IPS-15b (cell line): ENCODE data around the gene CTNND1.
A peak's percentile ranks its signal among the peaks of the same experiment; 100 is the strongest.
"Not testable (repeated sequence)": the region's sequence is repeated elsewhere in the genome, so short reads cannot be mapped to it uniquely, and the experiment has no call there.

Source experiments
- H3K27me3 ChIP-seq: one replicate; pipeline ENCODE4 v1.6.1; 2013; ENCODE audit warnings: low read length; ENCODE audit not compliant: control insufficient read depth, insufficient read depth
- H3K36me3 ChIP-seq: one replicate; pipeline ENCODE4 v1.6.1; 2013; ENCODE audit warnings: low read length; ENCODE audit not compliant: control insufficient read depth, insufficient read depth
- H3K4me1 ChIP-seq: one replicate; pipeline ENCODE4 v1.6.1; 2013; ENCODE audit warnings: mild to moderate bottlenecking, low read length; ENCODE audit not compliant: control insufficient read depth, insufficient read depth
- H3K4me3 ChIP-seq: one replicate; pipeline ENCODE4 v1.5.1; 2013; ENCODE audit warnings: low read depth, low read length
- H3K9ac ChIP-seq: one replicate; pipeline ENCODE4 v1.6.1; 2013; ENCODE audit warnings: low read depth, mild to moderate bottlenecking, low read length
- H3K9me3 ChIP-seq: one replicate; pipeline ENCODE4 v1.6.1; 2013; ENCODE audit warnings: mild to moderate bottlenecking, low read length; ENCODE audit not compliant: control insufficient read depth, insufficient read depth

Gene CTNND1

GRCh38 chr11:57761301-57762234 lies at the start of gene CTNND1:
CTNND1 (plus strand) TSS chr11:57761802; CDS start chr11:57791479, 29,677 bp downstream.
- Histone ChIP-seq H3K4me3 (peak within 1 kb of the TSS; percentile 92), H3K36me3 (no peaks in the 10 kb centered on the region), H3K4me1 (peaks cover 9% of the 10 kb centered on the region), H3K9ac (peak within 1 kb of the TSS; percentile 98), H3K27me3 (no peaks in the 10 kb centered on the region), H3K9me3 (no peaks in the 10 kb centered on the region)

- H3K9ac ChIP-seq, result peak within 1 kb of the TSS; percentile 96
- peaks cover 2% of the 10 kb centered on the region for H3K4me1 ChIP-seq
- H3K4me3 ChIP-seq, result peak within 1 kb of the TSS; percentile 89
- no peaks in the 10 kb centered on the region for H3K36me3 ChIP-seq
- H3K9me3 ChIP-seq, result no peaks in the 10 kb centered on the region
- no peaks in the 10 kb centered on the region for H3K27me3 ChIP-seq
Measured at GRCh38 chr11:57712256-57713150, 49.1 kb upstream of the CTNND1 start, which contains the start of gene TMX2. TMX2 (plus strand) TSS chr11:57712593; CDS start chr11:57712619, 26 bp downstream.

- Histone ChIP-seq H3K4me3 (peak overlapping the region; percentile 89), H3K9me3 (no peaks in the 10 kb centered on the region), H3K9ac (peak overlapping the region; percentile 96), H3K27me3 (no peaks in the 10 kb centered on the region), H3K36me3 (no peaks in the 10 kb centered on the region), H3K4me1 (peaks cover 2% of the 10 kb centered on the region)
Measured at GRCh38 chr11:57713835-57714234, 47.8 kb upstream of the CTNND1 start.

- H3K9ac ChIP-seq, H3K4me3 ChIP-seq, H3K36me3 ChIP-seq, H3K27me3 ChIP-seq, H3K4me1 ChIP-seq, H3K9me3 ChIP-seq: not testable (repeated sequence)
Measured at GRCh38 chr11:57716726-57717125, 44.9 kb upstream of the CTNND1 start.

GRCh38 chr11:57727185-57727584 lies 34.4 kb upstream of the CTNND1 start:
- Histone ChIP-seq H3K9me3 (no peaks in the 10 kb centered on the region), H3K4me1 (peaks cover 9% of the 10 kb centered on the region), H3K4me3 (no peak overlapping the region), H3K36me3 (no peaks in the 10 kb centered on the region), H3K9ac (no peak overlapping the region), H3K27me3 (no peaks in the 10 kb centered on the region)

GRCh38 chr11:57728829-57729228 lies 32.8 kb upstream of the CTNND1 start:
- H3K9me3 ChIP-seq, result no peaks in the 10 kb centered on the region
- no peak overlapping the region for H3K4me3 ChIP-seq
- peak overlapping the region; percentile 26 for H3K9ac ChIP-seq
- H3K4me1 ChIP-seq, result peaks cover 9% of the 10 kb centered on the region
- no peaks in the 10 kb centered on the region for H3K27me3 ChIP-seq
- no peaks in the 10 kb centered on the region for H3K36me3 ChIP-seq

GRCh38 chr11:57729479-57729878 lies 32.1 kb upstream of the CTNND1 start:
- no peaks in the 10 kb centered on the region for H3K27me3 ChIP-seq
- no peak overlapping the region for H3K4me3 ChIP-seq
- H3K4me1 ChIP-seq, result peaks cover 9% of the 10 kb centered on the region
- no peaks in the 10 kb centered on the region for H3K9me3 ChIP-seq
- no peaks in the 10 kb centered on the region for H3K36me3 ChIP-seq
- no peak overlapping the region for H3K9ac ChIP-seq

GRCh38 chr11:57732661-57733060 lies 28.9 kb upstream of the CTNND1 start:
- Histone ChIP-seq H3K4me1 (peaks cover 15% of the 10 kb centered on the region), H3K27me3 (no peaks in the 10 kb centered on the region), H3K9ac (no peak overlapping the region), H3K36me3 (peaks cover 3% of the 10 kb centered on the region), H3K4me3 (no peak overlapping the region), H3K9me3 (no peaks in the 10 kb centered on the region)

GRCh38 chr11:57735619-57736298 lies 25.8 kb upstream of the CTNND1 start:
- Histone ChIP-seq H3K9ac (no peak overlapping the region), H3K4me3 (no peak overlapping the region), H3K9me3 (no peaks in the 10 kb centered on the region), H3K4me1 (peaks cover 6% of the 10 kb centered on the region), H3K27me3 (no peaks in the 10 kb centered on the region), H3K36me3 (peaks cover 12% of the 10 kb centered on the region)

- peaks cover 2% of the 10 kb centered on the region for H3K4me1 ChIP-seq
- H3K27me3 ChIP-seq, result no peaks in the 10 kb centered on the region
- peaks cover 18% of the 10 kb centered on the region for H3K36me3 ChIP-seq
- H3K9me3 ChIP-seq, result no peaks in the 10 kb centered on the region
- peak within 1 kb of the TSS; percentile 99 for H3K9ac ChIP-seq
- peak within 1 kb of the TSS; percentile 98 for H3K4me3 ChIP-seq
Measured at GRCh38 chr11:57741132-57742086, 20.2 kb upstream of the CTNND1 start, which contains the start of gene SELENOH. SELENOH (plus strand) TSS chr11:57741491; CDS start chr11:57741596, 105 bp downstream.
